ENCODE measurements around the gene TMEM135. TPM values are rescaled to one million over a fixed set of nuclear protein-coding genes. Genes with fewer than 3 reads are reported as not detected.
"Not testable (repeated sequence)": the region's sequence is repeated elsewhere in the genome, so short reads cannot be mapped to it uniquely, and the experiment has no call there.

Gene TMEM135
- total and polyA plus RNA-seq, 4 donors, result 14.7 to 38.8 (median 20.7) TPM

DNA sequence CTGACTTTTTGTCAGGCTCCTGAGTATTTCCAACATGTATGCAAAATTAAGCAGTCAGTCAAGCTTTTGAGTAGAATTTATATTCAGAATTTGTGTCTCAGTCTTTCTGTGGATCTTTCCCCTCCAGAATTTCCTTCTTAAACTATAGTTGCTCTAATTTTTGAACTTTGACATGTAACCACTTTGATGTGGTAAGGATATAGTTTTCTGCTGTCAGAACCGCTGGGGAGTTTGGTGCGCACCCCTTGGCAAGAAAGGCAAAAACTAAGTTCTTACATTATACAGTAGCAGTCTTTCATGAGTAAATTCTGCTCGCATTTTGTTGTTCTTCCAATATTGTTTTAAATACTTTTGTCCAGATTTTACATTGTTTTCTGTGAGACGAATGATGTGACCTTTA is 105.9 kb downstream of the TMEM135 start:
- WGBS (ENCODE audit: insufficient coverage), result no CpG with 5 or more reads among the region's 4 CpGs
- Histone ChIP-seq H3K27ac (ENCODE audit: low read depth, low read length) (no peak overlapping the region), H3K4me1 (ENCODE audit: control insufficient read depth, insufficient read depth, low read length) (no peaks in the 10 kb centered on the region), H3K9me3 (ENCODE audit: control insufficient read depth, insufficient read depth, low read length) (no peaks in the 10 kb centered on the region), H3K4me3 (ENCODE audit: low read depth, low read length) (no peak overlapping the region), H3K27me3 (ENCODE audit: control insufficient read depth, insufficient read depth, low read length) (no peaks in the 10 kb centered on the region), H3K36me3 (ENCODE audit: control insufficient read depth, insufficient read depth, low read length) (no peaks in the 10 kb centered on the region)
- no peak for DNase-seq (ENCODE audit: low read depth in 4 of 6, low spot score in 6 of 6)

DNA sequence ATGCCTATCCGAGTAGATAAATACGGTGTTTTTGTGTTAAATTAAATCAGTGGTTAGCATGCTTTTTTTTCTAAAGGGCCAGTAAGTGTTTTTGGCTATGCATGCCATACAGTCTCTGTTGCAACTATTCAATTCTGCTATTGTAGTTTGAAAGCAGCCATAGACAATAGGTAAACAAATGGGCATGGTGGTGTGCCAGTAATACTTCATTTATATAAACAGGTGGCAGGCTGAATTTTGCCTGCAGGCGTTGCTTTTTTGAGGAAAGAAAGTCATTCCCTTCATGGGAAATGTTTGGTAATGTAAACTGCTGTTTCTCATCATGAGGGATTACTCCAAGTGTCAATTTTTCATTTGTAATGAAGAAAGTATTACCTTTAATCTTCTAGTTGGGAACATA is 106.5 kb downstream of the TMEM135 start:
- Histone ChIP-seq H3K27me3 (ENCODE audit: control insufficient read depth, insufficient read depth, low read length) (no peaks in the 10 kb centered on the region), H3K9me3 (ENCODE audit: control insufficient read depth, insufficient read depth, low read length) (no peaks in the 10 kb centered on the region), H3K4me3 (ENCODE audit: low read depth, low read length) (no peak overlapping the region), H3K4me1 (ENCODE audit: control insufficient read depth, insufficient read depth, low read length) (no peaks in the 10 kb centered on the region), H3K36me3 (ENCODE audit: control insufficient read depth, insufficient read depth, low read length) (no peaks in the 10 kb centered on the region), H3K27ac (ENCODE audit: low read depth, low read length) (no peak overlapping the region)
- WGBS (ENCODE audit: insufficient coverage), result 30% methylated on average over 2 of the region's 3 CpGs
- no peak for DNase-seq (ENCODE audit: low read depth in 4 of 6, low spot score in 6 of 6)

DNA sequence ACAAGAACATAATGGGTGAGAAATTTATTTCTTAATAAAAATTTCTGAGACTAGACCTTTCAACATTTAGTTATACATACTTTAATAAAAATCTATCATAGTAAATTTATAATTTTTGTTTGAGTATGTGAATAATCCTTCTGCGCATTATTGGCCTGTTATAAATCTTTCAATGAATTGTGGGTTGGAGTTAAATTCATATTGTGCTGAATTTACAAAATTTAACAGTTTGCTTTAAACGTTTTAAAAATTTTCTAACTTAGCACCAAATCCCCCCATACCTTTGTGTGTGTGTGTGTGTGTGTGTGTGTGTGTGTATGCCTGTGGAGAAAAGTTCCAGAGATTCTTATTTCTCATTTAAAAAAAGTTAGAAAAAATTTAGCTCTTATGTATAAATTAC is 111.0 kb downstream of the TMEM135 start:
- DNase-seq (ENCODE audit: low read depth in 4 of 6, low spot score in 6 of 6), result no peak
- no peaks in the 10 kb centered on the region for H3K4me1 ChIP-seq (ENCODE audit: control insufficient read depth, insufficient read depth, low read length)
- H3K9me3 ChIP-seq (ENCODE audit: control insufficient read depth, insufficient read depth, low read length), result no peaks in the 10 kb centered on the region
- no peaks in the 10 kb centered on the region for H3K27me3 ChIP-seq (ENCODE audit: control insufficient read depth, insufficient read depth, low read length)
- no peak overlapping the region for H3K27ac ChIP-seq (ENCODE audit: low read depth, low read length)
- H3K4me3 ChIP-seq (ENCODE audit: low read depth, low read length), result no peak overlapping the region
- no peaks in the 10 kb centered on the region for H3K36me3 ChIP-seq (ENCODE audit: control insufficient read depth, insufficient read depth, low read length)
- WGBS (ENCODE audit: insufficient coverage), result no CpG with 5 or more reads among the region's 2 CpGs

DNA sequence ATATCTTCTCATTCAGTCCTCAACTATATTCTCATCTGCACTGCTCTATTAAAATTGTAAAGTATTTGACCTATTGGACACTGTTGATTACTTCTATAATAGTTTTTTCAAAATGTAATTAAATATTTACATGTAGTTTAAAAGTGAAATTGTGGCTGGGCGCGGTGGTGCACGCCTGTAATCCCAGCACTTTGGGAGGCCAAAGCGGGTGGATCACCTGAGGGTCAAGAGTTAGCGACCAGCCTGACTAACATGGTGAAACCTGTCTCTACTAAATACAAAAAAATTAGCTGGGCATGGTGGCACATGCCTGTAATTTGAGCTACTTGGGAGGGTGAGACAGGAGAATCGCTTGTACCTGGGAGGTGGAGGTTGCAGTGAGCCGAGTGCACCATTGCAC is 112.0 kb downstream of the TMEM135 start:
- WGBS (ENCODE audit: insufficient coverage), result 92% methylated on average over 2 of the region's 7 CpGs
- H3K27me3 ChIP-seq (ENCODE audit: control insufficient read depth, insufficient read depth, low read length); H3K4me1 ChIP-seq (ENCODE audit: control insufficient read depth, insufficient read depth, low read length); H3K27ac ChIP-seq (ENCODE audit: low read depth, low read length); H3K36me3 ChIP-seq (ENCODE audit: control insufficient read depth, insufficient read depth, low read length); H3K4me3 ChIP-seq (ENCODE audit: low read depth, low read length); DNase-seq (ENCODE audit: low read depth in 4 of 6, low spot score in 6 of 6); H3K9me3 ChIP-seq (ENCODE audit: control insufficient read depth, insufficient read depth, low read length): not testable (repeated sequence)

- H3K4me1 ChIP-seq (ENCODE audit: control insufficient read depth, insufficient read depth, low read length), result no peaks in the 10 kb centered on the region
- H3K4me3 ChIP-seq (ENCODE audit: low read depth, low read length), result no peak overlapping the region
- no peak for DNase-seq (ENCODE audit: low read depth in 4 of 6, low spot score in 6 of 6)
- H3K9me3 ChIP-seq (ENCODE audit: control insufficient read depth, insufficient read depth, low read length), result no peaks in the 10 kb centered on the region
- no CpG with 5 or more reads among the region's 1 CpG for WGBS (ENCODE audit: insufficient coverage)
- H3K27me3 ChIP-seq (ENCODE audit: control insufficient read depth, insufficient read depth, low read length), result no peaks in the 10 kb centered on the region
- no peak overlapping the region for H3K27ac ChIP-seq (ENCODE audit: low read depth, low read length)
- H3K36me3 ChIP-seq (ENCODE audit: control insufficient read depth, insufficient read depth, low read length), result no peaks in the 10 kb centered on the region
Observed at GRCh38 chr11:87150936-87151335, 113.2 kb downstream of the TMEM135 start.

GRCh38 chr11:87154246-87154645 is 116.5 kb downstream of the TMEM135 start:
- H3K4me3 ChIP-seq (ENCODE audit: low read depth, low read length), result no peak overlapping the region
- H3K9me3 ChIP-seq (ENCODE audit: control insufficient read depth, insufficient read depth, low read length), result no peaks in the 10 kb centered on the region
- no peak for DNase-seq (ENCODE audit: low read depth in 4 of 6, low spot score in 6 of 6)
- no CpG with 5 or more reads among the region's 2 CpGs for WGBS (ENCODE audit: insufficient coverage)
- no peak overlapping the region for H3K27ac ChIP-seq (ENCODE audit: low read depth, low read length)
- no peaks in the 10 kb centered on the region for H3K27me3 ChIP-seq (ENCODE audit: control insufficient read depth, insufficient read depth, low read length)
- H3K4me1 ChIP-seq (ENCODE audit: control insufficient read depth, insufficient read depth, low read length), result no peaks in the 10 kb centered on the region
- no peaks in the 10 kb centered on the region for H3K36me3 ChIP-seq (ENCODE audit: control insufficient read depth, insufficient read depth, low read length)

DNA sequence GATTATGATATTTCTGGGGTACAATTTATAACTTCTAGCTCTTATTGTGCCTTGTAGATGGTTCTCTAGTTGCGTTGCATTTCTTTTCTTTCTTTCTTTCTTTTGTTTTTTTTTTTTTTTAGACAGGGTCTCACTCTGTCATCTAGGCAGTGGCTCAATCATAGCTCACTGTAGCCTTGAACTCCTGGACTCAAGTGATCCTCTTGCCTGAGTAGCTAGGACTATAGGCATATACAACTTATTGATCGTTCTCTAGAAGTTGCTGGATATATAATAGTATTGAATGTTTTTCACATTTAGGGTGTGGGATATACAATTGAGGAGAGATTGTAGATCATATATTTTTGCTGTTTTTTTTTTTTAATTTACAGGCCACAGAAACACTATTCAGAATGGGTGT is 119.2 kb downstream of the TMEM135 start:
- DNase-seq (ENCODE audit: low read depth in 4 of 6, low spot score in 6 of 6), result no peak
- no peaks in the 10 kb centered on the region for H3K36me3 ChIP-seq (ENCODE audit: control insufficient read depth, insufficient read depth, low read length)

GRCh38 chr11:87169076-87169475 is 131.3 kb downstream of the TMEM135 start:
- not testable (repeated sequence) for DNase-seq (ENCODE audit: low read depth in 4 of 6, low spot score in 6 of 6); H3K27me3 ChIP-seq (ENCODE audit: control insufficient read depth, insufficient read depth, low read length); H3K4me3 ChIP-seq (ENCODE audit: low read depth, low read length); H3K4me1 ChIP-seq (ENCODE audit: control insufficient read depth, insufficient read depth, low read length); H3K9me3 ChIP-seq (ENCODE audit: control insufficient read depth, insufficient read depth, low read length); H3K27ac ChIP-seq (ENCODE audit: low read depth, low read length); H3K36me3 ChIP-seq (ENCODE audit: control insufficient read depth, insufficient read depth, low read length)
- 100% methylated on average over 1 of the region's 3 CpGs for WGBS (ENCODE audit: insufficient coverage)

More for the DNA sequence above, 119.2 kb downstream of the TMEM135 start:
- Histone ChIP-seq H3K4me1 (ENCODE audit: control insufficient read depth, insufficient read depth, low read length) (no peaks in the 10 kb centered on the region), H3K4me3 (ENCODE audit: low read depth, low read length) (no peak overlapping the region), H3K9me3 (ENCODE audit: control insufficient read depth, insufficient read depth, low read length) (no peaks in the 10 kb centered on the region), H3K27me3 (ENCODE audit: control insufficient read depth, insufficient read depth, low read length) (no peaks in the 10 kb centered on the region), H3K27ac (ENCODE audit: low read depth, low read length) (no peak overlapping the region)
- no CpG with 5 or more reads among the region's 2 CpGs for WGBS (ENCODE audit: insufficient coverage)

- no peaks in the 10 kb centered on the region for H3K27me3 ChIP-seq (ENCODE audit: control insufficient read depth, insufficient read depth, low read length)
- H3K4me1 ChIP-seq (ENCODE audit: control insufficient read depth, insufficient read depth, low read length), result no peaks in the 10 kb centered on the region
- H3K9me3 ChIP-seq (ENCODE audit: control insufficient read depth, insufficient read depth, low read length), result peaks cover 3% of the 10 kb centered on the region
- H3K27ac ChIP-seq (ENCODE audit: low read depth, low read length), result no peak overlapping the region
- no peak overlapping the region for H3K4me3 ChIP-seq (ENCODE audit: low read depth, low read length)
- WGBS (ENCODE audit: insufficient coverage), result no CpG with 5 or more reads among the region's 3 CpGs
- H3K36me3 ChIP-seq (ENCODE audit: control insufficient read depth, insufficient read depth, low read length), result no peaks in the 10 kb centered on the region
- DNase-seq (ENCODE audit: low read depth in 4 of 6, low spot score in 6 of 6), result no peak
Observed at GRCh38 chr11:87173185-87174039, 135.7 kb downstream of the TMEM135 start.

GRCh38 chr11:87174870-87175269 is 137.1 kb downstream of the TMEM135 start:
- Histone ChIP-seq H3K4me3 (ENCODE audit: low read depth, low read length) (no peak overlapping the region), H3K27me3 (ENCODE audit: control insufficient read depth, insufficient read depth, low read length) (no peaks in the 10 kb centered on the region), H3K36me3 (ENCODE audit: control insufficient read depth, insufficient read depth, low read length) (no peaks in the 10 kb centered on the region), H3K27ac (ENCODE audit: low read depth, low read length) (no peak overlapping the region), H3K9me3 (ENCODE audit: control insufficient read depth, insufficient read depth, low read length) (no peaks in the 10 kb centered on the region), H3K4me1 (ENCODE audit: control insufficient read depth, insufficient read depth, low read length) (no peaks in the 10 kb centered on the region)
- DNase-seq (ENCODE audit: low read depth in 4 of 6, low spot score in 6 of 6), result no peak

Measured in spinal cord (tissue), 10 donors.